ENCODE measurements around the gene TSSK3. TPM values are rescaled to one million over a fixed set of nuclear protein-coding genes. Genes with fewer than 3 reads are reported as not detected.

TSSK3 gene
- total and polyA plus RNA-seq, 9 of the 15 experiments (the other 6 are each of a cell fraction or from before 2014, with no cell fraction given), result 0.27 to 2.8 (median 1.9) TPM

DNA sequence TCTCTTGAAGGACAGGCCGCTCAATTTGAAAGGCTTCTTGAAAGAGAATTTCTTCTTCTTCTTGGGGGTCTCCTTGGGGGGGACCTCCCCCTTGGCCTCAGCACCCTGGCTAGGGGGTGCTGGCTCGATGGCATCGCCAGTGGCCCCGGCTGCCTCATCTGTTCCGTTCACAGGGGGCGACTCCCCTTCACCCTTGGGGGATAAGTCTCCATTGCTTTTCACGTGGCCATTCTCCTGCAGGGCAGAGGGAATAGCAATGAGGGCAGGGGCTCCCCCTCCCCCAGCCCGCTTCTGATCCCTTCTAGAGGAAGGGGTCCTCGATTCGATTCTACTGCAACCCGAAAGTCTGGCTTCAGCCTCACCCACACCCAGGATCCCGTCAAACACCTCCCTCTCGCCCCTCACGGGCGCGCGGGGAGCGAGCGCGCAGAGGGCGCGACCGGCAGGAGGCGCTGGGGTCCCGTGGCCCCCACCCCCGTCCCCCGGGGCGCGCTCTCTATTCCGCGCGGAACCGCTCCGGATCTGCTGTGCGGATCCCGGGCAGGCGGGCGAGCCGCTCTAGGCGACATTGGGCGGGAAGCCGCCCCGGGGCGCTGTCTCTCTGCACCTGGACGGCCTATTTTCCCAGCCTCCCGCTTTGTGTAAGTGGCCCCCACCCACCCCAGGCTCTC, 27.3 kb upstream of the TSSK3 start (continued):
- no peak for TF ChIP-seq SMAD1 (IDR thresholded peaks at IDR 0.05; ENCODE audit: low read depth, low read length, partially characterized antibody)
- TF ChIP-seq ZNF583 (CRISPR knock-in tag; IDR thresholded peaks at IDR 0.05), result no peak
- no peak for TF ChIP-seq ZZZ3 (IDR thresholded peaks at IDR 0.05)
- TF ChIP-seq, protein P1, sequence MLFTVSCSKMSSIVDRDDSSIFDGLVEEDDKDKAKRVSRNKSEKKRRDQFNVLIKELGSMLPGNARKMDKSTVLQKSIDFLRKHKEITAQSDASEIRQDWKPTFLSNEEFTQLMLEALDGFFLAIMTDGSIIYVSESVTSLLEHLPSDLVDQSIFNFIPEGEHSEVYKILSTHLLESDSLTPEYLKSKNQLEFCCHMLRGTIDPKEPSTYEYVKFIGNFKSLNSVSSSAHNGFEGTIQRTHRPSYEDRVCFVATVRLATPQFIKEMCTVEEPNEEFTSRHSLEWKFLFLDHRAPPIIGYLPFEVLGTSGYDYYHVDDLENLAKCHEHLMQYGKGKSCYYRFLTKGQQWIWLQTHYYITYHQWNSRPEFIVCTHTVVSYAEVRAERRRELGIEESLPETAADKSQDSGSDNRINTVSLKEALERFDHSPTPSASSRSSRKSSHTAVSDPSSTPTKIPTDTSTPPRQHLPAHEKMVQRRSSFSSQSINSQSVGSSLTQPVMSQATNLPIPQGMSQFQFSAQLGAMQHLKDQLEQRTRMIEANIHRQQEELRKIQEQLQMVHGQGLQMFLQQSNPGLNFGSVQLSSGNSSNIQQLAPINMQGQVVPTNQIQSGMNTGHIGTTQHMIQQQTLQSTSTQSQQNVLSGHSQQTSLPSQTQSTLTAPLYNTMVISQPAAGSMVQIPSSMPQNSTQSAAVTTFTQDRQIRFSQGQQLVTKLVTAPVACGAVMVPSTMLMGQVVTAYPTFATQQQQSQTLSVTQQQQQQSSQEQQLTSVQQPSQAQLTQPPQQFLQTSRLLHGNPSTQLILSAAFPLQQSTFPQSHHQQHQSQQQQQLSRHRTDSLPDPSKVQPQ (CRISPR knock-in tag; IDR thresholded peaks at IDR 0.05; ENCODE audit: borderline replicate concordance), result no peak
- TF ChIP-seq, protein P2, sequence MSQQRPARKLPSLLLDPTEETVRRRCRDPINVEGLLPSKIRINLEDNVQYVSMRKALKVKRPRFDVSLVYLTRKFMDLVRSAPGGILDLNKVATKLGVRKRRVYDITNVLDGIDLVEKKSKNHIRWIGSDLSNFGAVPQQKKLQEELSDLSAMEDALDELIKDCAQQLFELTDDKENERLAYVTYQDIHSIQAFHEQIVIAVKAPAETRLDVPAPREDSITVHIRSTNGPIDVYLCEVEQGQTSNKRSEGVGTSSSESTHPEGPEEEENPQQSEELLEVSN (IDR thresholded peaks at IDR 0.05; ENCODE audit: borderline replicate concordance in 1 of 2, extremely low read depth in 1 of 2, insufficient read depth in 1 of 2, insufficient read length in 1 of 2, low read depth in 1 of 2, low read length in 1 of 2, poor library complexity in 1 of 2, severe bottlenecking in 1 of 2), result peak; percentile 74 to 89
- no peak for TF ChIP-seq GABPB2 (CRISPR knock-in tag; conservative IDR thresholded peaks at IDR 0.05)
- TF ChIP-seq, protein P3, sequence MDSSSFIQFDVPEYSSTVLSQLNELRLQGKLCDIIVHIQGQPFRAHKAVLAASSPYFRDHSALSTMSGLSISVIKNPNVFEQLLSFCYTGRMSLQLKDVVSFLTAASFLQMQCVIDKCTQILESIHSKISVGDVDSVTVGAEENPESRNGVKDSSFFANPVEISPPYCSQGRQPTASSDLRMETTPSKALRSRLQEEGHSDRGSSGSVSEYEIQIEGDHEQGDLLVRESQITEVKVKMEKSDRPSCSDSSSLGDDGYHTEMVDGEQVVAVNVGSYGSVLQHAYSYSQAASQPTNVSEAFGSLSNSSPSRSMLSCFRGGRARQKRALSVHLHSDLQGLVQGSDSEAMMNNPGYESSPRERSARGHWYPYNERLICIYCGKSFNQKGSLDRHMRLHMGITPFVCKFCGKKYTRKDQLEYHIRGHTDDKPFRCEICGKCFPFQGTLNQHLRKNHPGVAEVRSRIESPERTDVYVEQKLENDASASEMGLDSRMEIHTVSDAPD (CRISPR knock-in tag; IDR thresholded peaks at IDR 0.05), result no peak
- peak in 1 of 2 experiments; percentile 51; a peak in 2 of 4 replicates for TF ChIP-seq RCOR1 (IDR thresholded peaks at IDR 0.05; ENCODE audit: borderline replicate concordance in 1 of 2, low read depth in 2 of 2, low read length in 2 of 2)
- no peak for TF ChIP-seq ETV1 (tag; conservative IDR thresholded peaks at IDR 0.05; ENCODE audit: low read depth)
- no peak for TF ChIP-seq FOXJ3 (CRISPR knock-in tag; IDR thresholded peaks at IDR 0.05)
- no peak for TF ChIP-seq PHB (CRISPR knock-in tag; IDR thresholded peaks at IDR 0.05)
- TF ChIP-seq, protein P4, sequence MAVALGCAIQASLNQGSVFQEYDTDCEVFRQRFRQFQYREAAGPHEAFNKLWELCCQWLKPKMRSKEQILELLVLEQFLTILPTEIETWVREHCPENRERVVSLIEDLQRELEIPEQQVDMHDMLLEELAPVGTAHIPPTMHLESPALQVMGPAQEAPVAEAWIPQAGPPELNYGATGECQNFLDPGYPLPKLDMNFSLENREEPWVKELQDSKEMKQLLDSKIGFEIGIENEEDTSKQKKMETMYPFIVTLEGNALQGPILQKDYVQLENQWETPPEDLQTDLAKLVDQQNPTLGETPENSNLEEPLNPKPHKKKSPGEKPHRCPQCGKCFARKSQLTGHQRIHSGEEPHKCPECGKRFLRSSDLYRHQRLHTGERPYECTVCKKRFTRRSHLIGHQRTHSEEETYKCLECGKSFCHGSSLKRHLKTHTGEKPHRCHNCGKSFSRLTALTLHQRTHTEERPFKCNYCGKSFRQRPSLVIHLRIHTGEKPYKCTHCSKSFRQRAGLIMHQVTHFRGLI (CRISPR knock-in tag; IDR thresholded peaks at IDR 0.05), result no peak
- TF ChIP-seq SRSF3 (IDR thresholded peaks at IDR 0.05; ENCODE audit: insufficient read depth, low read length), result no peak
- peak; percentile 43; the same call in 1 of the 2 replicates for TF ChIP-seq TGIF2 (CRISPR knock-in tag; IDR thresholded peaks at IDR 0.05)
- no peak for TF ChIP-seq CCAR2 (IDR thresholded peaks at IDR 0.05; ENCODE audit: low read depth, low read length)
- TF ChIP-seq ZNF212 (CRISPR knock-in tag; IDR thresholded peaks at IDR 0.05), result no peak
- TF ChIP-seq, protein P5, sequence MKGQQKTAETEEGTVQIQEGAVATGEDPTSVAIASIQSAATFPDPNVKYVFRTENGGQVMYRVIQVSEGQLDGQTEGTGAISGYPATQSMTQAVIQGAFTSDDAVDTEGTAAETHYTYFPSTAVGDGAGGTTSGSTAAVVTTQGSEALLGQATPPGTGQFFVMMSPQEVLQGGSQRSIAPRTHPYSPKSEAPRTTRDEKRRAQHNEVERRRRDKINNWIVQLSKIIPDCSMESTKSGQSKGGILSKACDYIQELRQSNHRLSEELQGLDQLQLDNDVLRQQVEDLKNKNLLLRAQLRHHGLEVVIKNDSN (CRISPR knock-in tag; IDR thresholded peaks at IDR 0.05), result no peak; the same call in 1 of the 2 replicates
- peak; percentile 34 for TF ChIP-seq CHD1 (IDR thresholded peaks at IDR 0.05; ENCODE audit: low read length)
- peak; percentile 85 for TF ChIP-seq CCNT2 (IDR thresholded peaks at IDR 0.05; ENCODE audit: borderline replicate concordance, extremely low read depth, insufficient read length, low read depth, low read length)
- no peak for TF ChIP-seq HOXB6 (CRISPR knock-in tag; IDR thresholded peaks at IDR 0.05; ENCODE audit: borderline replicate concordance)
